Lung (tissue), 12 donors: ENCODE results near the gene CCNL2. TPM values are rescaled to one million over a fixed set of nuclear protein-coding genes. Genes with fewer than 3 reads are reported as not detected.
A peak's percentile ranks its signal among the peaks of the same experiment; 100 is the strongest.
"Not testable (repeated sequence)": the region's sequence is repeated elsewhere in the genome, so short reads cannot be mapped to it uniquely, and the experiment has no call there.

ENCODE experiments used
- ATAC-seq: fragments of 200-7000 bp; cut with Tn5 transposase; one replicate; pipeline ENCODE4 v1.9.1; 2020; ENCODE audit warnings: moderate number of reproducible peaks; ENCODE audit not compliant: insufficient read depth, low FRiP score
- DNase-seq, 3 donors: peaks; one replicate each; pipeline ENCODE4 v3.0.0-alpha.2; 2013 to 2017
- H3K27ac ChIP-seq, 2 donors: one replicate each; pipeline ENCODE4 v1.5.1; 2013; ENCODE audit warnings: mild to moderate bottlenecking in 2 of 2, moderate library complexity in 2 of 2, control low read depth in 1 of 2, inconsistent platforms in 1 of 2, low read depth in 1 of 2, low read length in 1 of 2
- H3K27me3 ChIP-seq, 3 donors: one replicate each; pipeline ENCODE4 v1.5.1; 2013; ENCODE audit warnings: low read length in 2 of 3; ENCODE audit not compliant: control insufficient read depth in 3 of 3, insufficient read depth in 3 of 3
- H3K36me3 ChIP-seq, 4 donors: one replicate each; pipeline ENCODE4 v1.5.1; 2013; ENCODE audit warnings: low read length in 4 of 4, mild to moderate bottlenecking in 1 of 4, moderate library complexity in 1 of 4; ENCODE audit not compliant: control insufficient read depth in 4 of 4, insufficient read depth in 4 of 4
- H3K4me1 ChIP-seq, 5 donors: one replicate each; pipeline ENCODE4 v1.5.1; 2013; ENCODE audit warnings: low read length in 5 of 5, mild to moderate bottlenecking in 2 of 5, moderate library complexity in 1 of 5; ENCODE audit not compliant: control insufficient read depth in 5 of 5, insufficient read depth in 5 of 5
- H3K4me3 ChIP-seq: one replicate; pipeline ENCODE4 v1.5.1; 2013; ENCODE audit warnings: mild to moderate bottlenecking, control low read depth, moderate library complexity
- H3K9ac ChIP-seq, 2 donors: one replicate each; pipeline ENCODE4 v1.5.1; 2013; ENCODE audit warnings: low read length in 2 of 2, control low read depth in 1 of 2; ENCODE audit not compliant: insufficient read depth in 1 of 2
- H3K9me3 ChIP-seq, 4 donors: one replicate each; pipeline ENCODE4 v1.5.1; 2013; ENCODE audit warnings: low read length in 3 of 4, mild to moderate bottlenecking in 1 of 4, moderate library complexity in 1 of 4; ENCODE audit not compliant: control insufficient read depth in 4 of 4, insufficient read depth in 3 of 4
- CTCF ChIP-seq: IDR thresholded peaks from 2 replicates; pipeline ENCODE4 v1.5.1; 2012; ENCODE audit warnings: mild to moderate bottlenecking; ENCODE audit errors: control extremely low read depth, extremely low read depth
- WGBS, 2 donors: extraction: QIAGEN DNeasy Blood & Tissue Kit; methylation state at CpG; one replicate each; pipeline ENCODE4 v1.1.7; 2013; 5-methylcytosine and 5-hydroxymethylcytosine counted together
- polyA plus RNA-seq, 2 donors: library from polyadenylated mRNA; stranded (reverse); fragments of 200-250 nt; gene quantifications; one replicate each; pipeline ENCODE4 v1.2.1, GENCODE V29; 2013
- total RNA-seq, 2 donors: library from RNA; depleted of rRNA in 1 of 2; stranded (reverse); fragments of >200 nt in 1 of 2; gene quantifications; one replicate each; pipeline ENCODE4 v1.2.1, GENCODE V29; 2014 to 2021
- donor health status: control.
- donor health status: control.
- donor health status: Bipolar disorder and iron deficiency.
- donor health status: healthy.
- donor health status: DM: yes; HTN: yes; CAD: no.

CCNL2 gene
- total and polyA plus RNA-seq, 4 donors, result 97.9 to 385 (median 193) TPM

GRCh38 chr1:1430992-1431844 lies 32.1 kb upstream of the CCNL2 start:
- TF ChIP-seq CTCF, result no peak
- H3K4me1 ChIP-seq, result peaks cover 0 to 68% (median 46%) of the 10 kb centered on the region in 5 donors
- H3K27ac ChIP-seq, result peak overlapping the region; percentile 69 to 84
- no peaks in the 10 kb centered on the region for H3K36me3 ChIP-seq
- WGBS, 2 donors, result 44 to 57% methylated on average over 17 to 18 of the region's 18 CpGs
- DNase-seq, result no peak
- no peak overlapping the region for H3K4me3 ChIP-seq
- no peak overlapping the region for H3K9ac ChIP-seq
- H3K9me3 ChIP-seq, result no peaks in the 10 kb centered on the region
- H3K27me3 ChIP-seq, result no peaks in the 10 kb centered on the region
- ATAC-seq, result no peak

GRCh38 chr1:1430114-1430982 lies 31.2 kb upstream of the CCNL2 start:
- no peaks in the 10 kb centered on the region for H3K36me3 ChIP-seq
- peaks cover 0 to 64% (median 42%) of the 10 kb centered on the region in 5 donors for H3K4me1 ChIP-seq
- no peak overlapping the region for H3K4me3 ChIP-seq
- ATAC-seq (no peak), DNase-seq (peak; percentile 92 to 95 (median 93))
- H3K9me3 ChIP-seq, result no peaks in the 10 kb centered on the region
- no peak for TF ChIP-seq CTCF
- no peaks in the 10 kb centered on the region for H3K27me3 ChIP-seq
- WGBS, 2 donors, result 19 to 49% methylated on average over 35 of the region's 35 CpGs
- H3K27ac ChIP-seq, result peak overlapping the region; percentile 21 to 83
- H3K9ac ChIP-seq, result peak overlapping the region in 1 of 2 donors; percentile 3

GRCh38 chr1:1429671-1430073 lies 30.5 kb upstream of the CCNL2 start:
- H3K9ac ChIP-seq, result peak overlapping the region in 1 of 2 donors; percentile 3
- H3K27ac ChIP-seq, result peak overlapping the region in 1 of 2 donors; percentile 66
- no peak overlapping the region for H3K4me3 ChIP-seq
- WGBS, 2 donors, result 56 to 74% methylated on average over 6 of the region's 6 CpGs
- H3K36me3 ChIP-seq, result no peaks in the 10 kb centered on the region
- H3K4me1 ChIP-seq, result peaks cover 0 to 57% (median 36%) of the 10 kb centered on the region in 5 donors
- DNase-seq (peak in 1 of 3 donors; percentile 61), ATAC-seq (no peak)
- no peaks in the 10 kb centered on the region for H3K27me3 ChIP-seq
- no peaks in the 10 kb centered on the region for H3K9me3 ChIP-seq
- TF ChIP-seq CTCF, result no peak

GRCh38 chr1:1428967-1429366 lies 29.8 kb upstream of the CCNL2 start:
- ATAC-seq, H3K4me3 ChIP-seq, H3K27ac ChIP-seq, H3K9ac ChIP-seq, H3K9me3 ChIP-seq, H3K36me3 ChIP-seq, DNase-seq, H3K27me3 ChIP-seq: not testable (repeated sequence)
- WGBS, 2 donors, result 92 to 95% methylated on average over 6 of the region's 6 CpGs
- H3K4me1 ChIP-seq, result peaks cover 0 to 50% (median 29%) of the 10 kb centered on the region in 5 donors
